Activated T-cell treated with anti-CD3 and anti-CD28 coated beads for 4 hours (primary cell): ENCODE measurements around the gene KANSL1.
"Not testable (repeated sequence)": the region's sequence is repeated elsewhere in the genome, so short reads cannot be mapped to it uniquely, and the experiment has no call there.

Experiments used
- DNase-seq: peaks from one replicate; pipeline ENCODE4 v3.0.0-alpha.2; 2020

Gene KANSL1

DNA sequence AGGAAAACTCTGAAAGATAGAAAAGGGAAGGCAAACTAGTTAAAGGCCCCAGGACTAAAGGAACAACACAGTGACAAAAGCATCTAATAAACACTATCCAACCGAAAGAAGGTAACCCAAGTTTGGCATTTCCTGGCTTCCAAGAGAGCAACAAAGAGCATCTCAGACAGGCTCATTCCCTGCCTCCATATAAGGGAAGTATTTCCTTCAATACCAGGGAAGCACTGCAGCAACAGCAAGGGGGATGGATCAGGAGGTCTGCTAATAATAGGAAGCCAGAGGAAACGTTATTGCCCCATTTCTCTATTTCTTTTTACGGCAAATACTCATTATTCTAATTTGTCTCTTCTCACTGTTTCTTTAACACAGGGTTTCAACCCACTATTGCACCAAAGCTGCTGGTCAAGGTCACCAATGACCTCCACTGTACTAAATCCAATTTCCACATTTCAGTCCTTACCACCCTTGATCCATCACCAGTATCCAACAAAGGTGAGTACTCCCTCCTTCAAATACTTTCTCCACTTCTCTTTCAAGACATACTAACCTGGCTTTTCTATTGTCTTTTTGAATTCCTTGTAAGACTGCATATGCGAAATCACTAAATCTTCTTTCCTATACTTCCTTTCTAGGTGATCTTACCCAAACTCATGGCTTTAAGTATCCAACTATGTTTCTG is 86.1 kb downstream of the KANSL1 start:
- no peak for DNase-seq

DNA sequence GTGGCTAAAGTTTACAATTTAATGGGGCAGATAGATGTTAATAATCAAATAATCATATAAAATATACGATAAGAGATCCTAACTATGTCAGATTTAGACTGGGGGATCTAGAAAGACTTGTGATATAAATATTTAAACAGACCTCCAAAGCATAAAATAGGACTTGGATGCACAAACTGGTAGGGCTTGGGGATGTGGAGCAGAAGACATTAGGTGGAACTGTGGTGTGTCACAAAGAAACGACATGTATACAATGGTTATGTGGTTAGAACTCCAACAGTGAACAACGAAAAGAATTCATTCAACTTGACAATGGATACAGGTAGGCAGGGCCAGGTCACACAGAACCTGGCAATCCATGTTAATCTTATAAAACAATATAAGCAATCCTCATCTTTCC is 90.4 kb downstream of the KANSL1 start:
- not testable (repeated sequence) for DNase-seq

DNA sequence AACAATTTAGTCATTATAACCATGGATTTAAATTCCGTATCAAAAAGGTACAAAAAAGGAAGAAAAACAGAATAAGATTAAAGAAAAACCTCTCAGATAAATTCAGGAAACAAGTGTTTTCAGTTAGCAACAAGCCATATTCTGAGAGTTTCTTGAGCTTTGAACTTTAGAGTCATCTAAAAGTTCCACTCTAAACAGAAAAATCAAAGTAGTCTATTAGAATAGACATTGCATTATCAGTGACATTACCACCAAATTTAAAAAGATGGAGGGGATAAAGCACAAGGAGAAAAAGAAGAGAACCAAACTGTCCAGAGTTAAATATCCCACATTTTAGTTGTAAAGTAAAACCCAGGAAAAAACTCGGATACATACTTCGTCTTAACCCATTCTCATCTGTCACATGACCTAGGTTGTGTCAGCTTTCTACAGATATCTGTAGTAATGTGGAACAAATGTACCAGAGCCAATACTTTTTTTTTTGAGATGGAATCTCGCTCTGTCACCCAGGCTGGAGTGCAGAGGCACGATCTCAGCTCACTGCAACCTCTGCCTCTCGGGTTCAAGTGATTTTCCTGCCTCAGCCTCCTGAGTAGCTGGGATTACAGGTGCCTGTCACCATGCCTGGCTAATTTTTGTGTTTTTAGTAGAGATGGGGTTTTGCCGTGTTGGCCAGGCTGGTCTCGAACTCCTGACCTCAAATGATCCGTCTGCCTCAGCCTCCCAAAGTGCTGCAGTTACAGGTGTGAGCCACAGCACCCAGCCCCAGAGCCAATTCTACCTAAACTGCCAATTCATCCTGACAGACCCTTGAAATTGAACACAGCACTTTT is 91.2 kb downstream of the KANSL1 start:
- DNase-seq, result not testable (repeated sequence)

DNA sequence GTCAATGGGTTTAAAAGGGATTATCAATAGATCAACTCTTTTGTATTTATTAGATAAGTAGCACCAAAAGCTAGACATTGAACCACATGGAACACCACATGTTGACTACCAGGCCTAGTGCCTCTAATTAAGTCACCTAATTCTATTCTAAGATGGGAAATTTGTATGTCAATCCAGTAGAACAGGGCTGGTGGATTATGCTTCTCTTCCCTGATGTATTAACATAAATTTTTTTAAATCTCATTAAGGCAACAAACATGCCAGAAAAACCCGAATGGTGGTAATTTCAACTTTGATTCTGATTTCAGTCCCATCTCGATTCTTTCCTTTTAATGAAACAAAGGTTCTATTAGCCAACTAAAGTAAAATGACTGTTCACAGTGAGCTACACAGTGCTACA is 92.6 kb downstream of the KANSL1 start:
- no peak for DNase-seq

DNA sequence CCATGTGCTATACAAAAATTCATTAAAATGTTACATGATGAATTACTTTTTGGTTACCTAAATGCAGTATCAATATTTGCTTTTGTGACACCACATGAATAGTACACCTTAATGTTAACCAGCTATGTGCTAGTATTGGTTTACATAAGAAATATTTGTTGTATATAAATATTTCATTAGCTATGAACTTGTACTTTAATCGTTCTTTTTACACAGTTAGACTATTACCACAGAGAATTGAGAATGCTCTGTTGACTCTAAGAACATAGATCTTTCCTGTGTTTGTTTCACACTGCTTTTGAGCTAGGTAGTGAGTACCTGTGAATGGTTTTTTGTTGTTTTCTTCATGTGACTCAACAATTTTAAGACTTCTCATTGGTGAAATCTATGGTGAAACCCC is 93.4 kb downstream of the KANSL1 start:
- DNase-seq, result no peak

DNA sequence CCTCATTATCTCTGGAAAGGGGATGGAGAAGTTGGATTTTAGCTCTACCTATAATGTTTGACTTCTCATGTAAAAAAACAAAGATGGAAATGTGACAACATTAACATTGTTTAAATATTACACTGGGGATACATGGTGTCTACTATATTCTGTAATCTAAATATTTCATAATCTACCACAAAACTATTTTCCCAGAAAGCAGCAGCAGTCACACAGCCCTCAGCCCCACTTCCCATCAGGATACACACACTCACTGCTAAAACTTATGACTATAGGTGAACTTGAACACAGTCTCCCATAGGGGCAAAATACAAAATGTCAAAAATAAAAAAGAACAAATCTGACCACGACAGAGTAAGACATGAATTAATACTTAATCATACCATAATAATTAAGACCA is 95.7 kb downstream of the KANSL1 start:
- DNase-seq, result no peak

DNA sequence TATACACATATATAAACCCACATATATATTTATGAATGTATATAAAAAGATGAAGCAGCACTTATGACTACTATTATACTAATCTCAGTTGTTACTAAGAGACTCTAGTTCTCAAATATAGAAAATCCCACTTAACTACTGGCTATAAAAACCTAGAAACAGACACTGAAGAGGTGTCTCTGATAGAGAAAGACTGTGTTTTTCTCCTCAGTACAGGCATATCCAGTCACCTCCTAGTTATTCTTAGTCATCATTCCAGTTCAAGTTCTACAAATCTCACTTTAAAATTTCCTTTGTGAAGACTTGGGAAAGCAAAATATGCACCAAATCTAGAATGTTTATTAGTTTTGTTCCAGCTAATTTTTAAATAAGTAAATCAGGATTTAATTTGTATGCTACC is 100.2 kb downstream of the KANSL1 start:
- no peak for DNase-seq

DNA sequence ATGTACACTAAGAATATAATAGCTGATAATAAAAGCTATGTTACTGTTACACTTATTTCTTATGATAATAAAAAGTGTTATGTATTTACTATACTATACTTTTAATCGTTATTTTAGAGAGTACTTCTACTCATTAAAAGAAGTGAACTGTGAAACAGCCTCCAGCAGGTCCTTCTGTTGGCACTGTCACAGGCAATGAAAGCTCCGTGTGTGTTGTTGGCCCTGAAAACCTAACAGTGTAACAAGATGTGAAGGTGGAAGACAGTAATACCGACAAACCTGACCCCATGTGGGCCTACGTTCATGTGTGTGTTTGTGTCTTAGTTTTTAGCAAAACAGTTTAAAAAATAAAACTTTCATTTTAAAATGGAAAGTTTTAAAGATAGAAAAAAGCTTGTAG is 102.4 kb downstream of the KANSL1 start:
- no peak for DNase-seq

DNA sequence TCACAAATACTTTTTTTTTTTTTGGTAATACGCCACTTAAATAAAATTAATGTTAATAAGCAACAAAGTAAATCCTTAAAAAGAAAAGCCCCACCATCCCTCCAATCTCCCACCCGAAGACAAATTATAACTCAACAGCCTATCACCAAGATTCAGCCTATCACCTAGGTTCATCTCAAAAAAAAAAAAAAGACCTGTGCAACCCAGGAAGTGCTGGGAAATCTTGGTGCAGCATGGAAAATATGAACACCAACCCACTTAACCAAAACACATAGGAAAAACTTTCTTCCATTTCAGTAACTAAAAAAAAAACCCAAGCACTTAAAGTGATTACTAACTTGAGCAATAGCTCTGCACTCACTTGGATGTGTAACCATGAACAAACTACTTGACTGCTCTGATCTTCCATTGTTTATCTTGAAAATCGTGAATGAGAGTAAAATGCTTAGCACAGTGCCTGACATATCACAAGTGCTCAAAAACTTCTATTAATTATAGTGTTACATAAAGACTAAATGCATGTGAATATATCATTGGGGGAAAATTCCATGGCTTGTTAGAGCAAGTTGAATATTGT is 103.8 kb downstream of the KANSL1 start:
- DNase-seq, result no peak

DNA sequence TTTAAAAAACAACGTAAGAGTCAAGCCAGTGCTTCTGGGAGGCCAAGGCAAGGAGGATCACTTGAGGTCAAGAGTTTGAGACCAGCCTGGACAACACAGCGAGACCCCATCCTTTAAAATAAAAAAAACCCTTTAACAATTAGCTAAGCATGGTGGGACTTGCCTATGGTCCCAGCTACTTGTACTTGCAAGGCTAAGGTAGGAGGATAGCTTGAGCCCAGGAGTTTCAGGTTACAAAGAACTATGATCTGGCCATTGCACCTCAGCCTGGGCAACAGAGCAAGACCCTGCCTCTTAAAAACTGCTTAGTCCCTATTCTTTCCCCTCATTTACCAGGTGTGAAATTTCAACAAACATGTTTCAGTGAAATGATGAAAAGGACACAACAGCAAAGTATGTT is 104.6 kb downstream of the KANSL1 start:
- no peak for DNase-seq

DNA sequence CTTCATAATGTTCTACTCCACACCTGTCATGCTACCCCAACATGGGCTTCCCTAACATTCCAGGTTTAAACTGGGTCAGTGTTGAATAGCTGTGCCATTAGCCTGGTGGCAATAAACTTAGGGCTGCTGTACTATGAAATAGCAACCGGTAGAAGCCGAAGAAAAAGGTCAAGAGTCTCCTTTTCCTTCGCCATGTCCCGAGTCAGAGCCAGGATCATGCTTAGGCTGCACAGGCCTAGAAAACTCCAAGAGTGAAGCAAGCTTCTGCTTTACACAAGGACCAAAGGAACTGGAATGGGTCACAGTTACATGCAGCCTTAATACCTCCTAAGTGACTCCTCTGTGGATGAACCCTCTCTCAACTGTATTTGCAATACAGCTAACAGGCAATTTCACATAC is 105.4 kb downstream of the KANSL1 start:
- DNase-seq, result not testable (repeated sequence)

DNA sequence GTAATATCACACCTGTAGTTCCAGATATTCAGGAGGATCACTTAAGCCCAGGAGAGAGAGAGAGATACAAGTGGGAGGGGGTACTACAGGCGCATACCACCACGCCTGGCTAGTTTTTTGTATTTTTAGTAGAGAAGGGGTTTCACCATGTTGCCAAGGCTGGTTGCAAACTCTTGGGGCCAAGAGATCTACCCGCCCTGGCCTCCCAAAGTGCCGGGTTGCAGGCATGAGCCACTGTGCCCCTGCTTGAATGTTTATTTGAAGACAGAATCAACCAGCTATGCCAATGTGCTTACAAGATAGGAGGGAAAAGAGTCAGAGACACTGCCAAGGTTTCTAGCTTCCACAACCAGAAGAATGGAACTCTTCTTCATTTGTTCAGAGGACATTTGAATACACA is 106.4 kb downstream of the KANSL1 start:
- no peak for DNase-seq

DNA sequence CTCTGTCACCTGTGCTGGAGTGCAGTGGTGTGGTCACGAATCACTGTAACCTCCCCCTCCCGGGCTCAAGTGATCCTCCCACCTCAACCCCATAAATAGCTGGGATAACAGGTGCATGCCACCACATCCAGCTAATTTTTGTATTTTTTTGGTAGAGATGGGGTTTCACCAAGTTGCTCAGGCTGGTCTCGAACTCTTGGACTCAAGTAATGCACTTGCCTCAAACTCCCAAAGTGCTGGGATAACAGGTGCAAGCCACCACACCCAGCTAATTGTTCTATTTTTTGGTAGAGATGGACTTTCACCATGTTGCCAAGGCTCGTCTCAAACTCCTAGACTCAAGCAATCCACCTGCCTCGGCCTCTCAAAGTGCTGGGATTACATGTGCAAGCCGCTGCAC is 107.7 kb downstream of the KANSL1 start:
- no peak for DNase-seq

DNA sequence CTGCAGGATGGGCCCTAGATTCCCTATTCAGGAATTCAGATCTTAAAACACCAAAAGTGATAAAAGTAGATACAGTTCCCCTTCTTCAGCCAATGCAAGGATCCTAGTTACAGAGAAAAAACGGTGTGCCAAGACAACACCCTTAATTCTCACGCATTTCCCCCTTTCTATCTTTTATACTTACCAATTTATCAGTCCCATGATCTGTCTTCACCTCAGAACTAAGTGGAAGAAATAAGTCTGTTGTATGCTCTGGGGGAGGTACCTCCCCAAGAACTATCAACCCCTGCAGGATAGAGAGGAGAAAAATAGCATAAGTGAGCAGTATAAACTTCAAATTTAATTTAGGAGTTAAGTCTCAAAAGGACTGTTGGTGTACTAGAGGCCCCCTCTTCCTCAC is 111.0 kb downstream of the KANSL1 start:
- no peak for DNase-seq

DNA sequence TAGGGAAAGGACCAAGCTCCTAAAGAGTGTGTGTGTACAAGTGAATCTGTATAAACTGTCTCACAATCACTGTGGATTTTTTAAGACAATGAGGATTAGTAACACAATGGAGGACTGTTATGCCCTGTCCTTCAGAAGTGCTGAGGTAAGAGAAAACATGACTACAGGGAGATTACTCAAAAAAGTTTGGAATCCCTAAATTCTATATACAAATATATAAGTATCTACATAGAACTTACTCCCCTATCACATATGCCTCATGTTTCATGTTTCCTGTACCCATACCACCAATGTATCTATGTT is 112.3 kb downstream of the KANSL1 start:
- DNase-seq, result no peak

DNA sequence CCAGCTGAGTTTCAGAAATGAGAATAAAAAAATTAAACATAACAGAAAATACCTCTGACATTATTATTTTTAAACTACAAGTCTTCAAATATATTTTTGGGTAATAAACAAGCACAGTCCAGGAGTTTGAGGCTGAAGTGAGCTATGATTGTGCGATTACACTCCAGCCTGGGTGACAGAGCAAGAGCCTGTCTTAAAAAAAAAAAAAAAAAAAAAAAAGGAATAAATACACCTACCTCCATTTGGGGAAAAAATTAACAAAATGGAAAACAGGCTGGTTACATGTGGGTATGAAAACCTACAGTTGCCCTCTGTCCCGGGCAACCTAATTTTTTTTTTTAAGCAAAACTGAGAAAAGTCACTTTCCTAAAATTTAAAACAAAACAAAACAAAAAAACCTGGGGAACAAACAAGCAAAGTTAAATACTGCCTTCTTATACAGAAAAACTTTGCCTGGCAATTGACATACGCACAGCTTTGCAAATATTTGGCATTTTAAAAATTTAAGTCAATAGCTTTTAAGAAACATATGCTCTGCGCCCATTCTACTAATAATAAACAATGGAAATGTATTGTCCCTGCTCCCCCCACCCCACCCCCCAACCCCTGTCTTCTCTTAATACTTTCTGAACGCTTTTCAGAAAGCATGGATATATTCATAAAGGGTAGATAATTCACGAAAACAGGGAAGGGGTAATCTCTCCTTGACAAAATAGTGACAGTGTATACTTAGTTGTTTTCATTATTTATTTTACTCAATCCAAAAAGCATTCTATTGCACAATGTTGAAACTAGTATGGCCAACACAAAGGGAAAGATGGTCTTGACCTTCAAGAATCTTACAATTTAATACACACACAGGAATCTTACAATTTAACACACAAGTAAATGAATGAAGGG is 112.9 kb downstream of the KANSL1 start:
- no peak for DNase-seq

DNA sequence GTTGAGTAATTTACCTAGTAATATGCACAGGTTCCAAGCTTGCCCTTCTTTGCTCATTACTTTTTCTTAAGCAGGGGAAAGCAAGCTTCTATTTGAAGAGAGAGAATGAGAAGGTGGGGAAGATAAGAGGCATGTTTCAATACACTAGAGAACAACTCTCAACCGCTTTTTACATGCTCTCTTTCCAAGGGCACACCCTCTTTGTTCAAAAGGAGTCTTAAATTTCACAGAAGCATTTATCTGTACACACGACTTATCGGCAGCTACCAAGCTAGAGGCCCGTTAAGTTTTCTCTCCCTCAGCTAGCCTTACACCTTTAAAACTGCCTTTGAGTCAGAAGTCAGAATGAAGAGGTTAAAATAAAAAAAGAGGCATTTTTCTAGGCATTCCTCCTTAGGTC is 114.6 kb downstream of the KANSL1 start:
- no peak for DNase-seq

DNA sequence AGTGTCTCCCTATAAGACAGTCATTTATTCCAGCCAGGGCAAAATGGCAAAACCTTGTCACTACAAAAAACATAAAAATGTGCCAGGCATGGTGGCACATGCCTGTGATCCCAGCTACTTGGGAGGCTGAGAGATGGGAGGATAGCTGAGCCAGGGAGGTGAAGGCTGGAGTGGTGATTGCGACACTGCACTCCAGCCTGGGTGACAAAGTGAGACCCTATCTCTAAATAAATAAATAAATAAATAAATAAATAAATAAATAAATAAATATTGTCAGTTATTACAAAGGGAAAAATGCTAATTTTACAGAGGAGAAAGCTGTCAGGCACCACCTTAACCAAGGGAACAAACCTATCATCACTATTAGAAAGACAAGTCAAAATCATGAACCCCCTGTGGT is 118.7 kb downstream of the KANSL1 start:
- no peak for DNase-seq

DNA sequence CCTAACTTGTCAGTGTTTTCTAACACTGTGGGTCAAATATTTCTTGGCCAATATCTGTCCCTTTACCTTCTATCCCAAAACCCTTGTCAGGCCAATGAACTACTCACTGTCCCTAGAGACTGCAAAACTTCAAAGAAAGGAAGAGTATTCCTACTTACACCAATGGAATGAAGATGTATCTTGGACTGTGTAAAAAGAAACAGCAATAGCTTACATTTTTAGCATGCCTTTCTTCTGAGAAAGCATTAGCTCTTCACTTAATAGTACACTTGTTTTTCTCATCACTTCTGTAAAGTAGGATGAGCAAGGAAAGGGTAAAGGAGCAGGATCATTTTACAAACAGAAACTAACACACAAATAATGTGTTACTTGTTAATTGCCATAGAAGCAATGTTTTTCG is 120.2 kb downstream of the KANSL1 start:
- no peak for DNase-seq

DNA sequence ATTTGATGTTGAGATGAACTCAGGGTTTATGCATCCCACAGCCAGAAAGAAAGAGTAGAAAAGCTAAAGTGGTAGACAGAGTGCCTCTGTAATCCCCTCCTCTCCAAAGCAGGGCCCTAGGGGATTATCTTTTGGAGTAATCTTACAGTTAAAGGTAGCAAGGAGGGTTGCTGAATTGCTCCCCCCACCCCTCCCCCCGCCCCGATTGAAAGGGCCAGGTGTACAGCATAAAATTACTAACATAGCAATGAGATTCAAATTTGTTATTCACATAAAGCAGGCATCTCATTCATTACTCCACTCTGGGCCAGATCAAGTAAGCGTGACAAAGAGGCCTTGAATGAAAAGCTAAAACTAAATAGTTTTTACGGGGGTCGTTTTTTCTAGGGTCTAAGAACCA is 121.4 kb downstream of the KANSL1 start:
- DNase-seq, result no peak

DNA sequence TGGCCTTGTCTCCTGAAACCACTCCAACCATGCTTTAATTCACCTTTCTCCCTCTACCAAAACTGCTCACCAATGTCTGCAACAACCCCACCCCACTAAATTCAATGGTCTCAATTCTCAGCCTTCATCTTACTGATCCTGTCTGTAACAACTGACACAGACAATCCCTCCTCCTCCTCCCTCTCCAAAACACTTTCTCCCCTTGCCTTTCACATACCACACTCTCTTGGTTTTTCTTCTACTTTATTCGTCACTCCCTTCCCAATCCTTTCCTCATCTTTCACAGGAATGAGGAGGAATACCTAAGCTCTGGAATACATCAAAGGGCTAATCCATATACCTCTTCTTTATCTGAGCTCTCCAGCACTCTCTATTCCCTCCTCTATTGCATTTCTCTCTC is 128.8 kb downstream of the KANSL1 start:
- DNase-seq, result no peak

DNA sequence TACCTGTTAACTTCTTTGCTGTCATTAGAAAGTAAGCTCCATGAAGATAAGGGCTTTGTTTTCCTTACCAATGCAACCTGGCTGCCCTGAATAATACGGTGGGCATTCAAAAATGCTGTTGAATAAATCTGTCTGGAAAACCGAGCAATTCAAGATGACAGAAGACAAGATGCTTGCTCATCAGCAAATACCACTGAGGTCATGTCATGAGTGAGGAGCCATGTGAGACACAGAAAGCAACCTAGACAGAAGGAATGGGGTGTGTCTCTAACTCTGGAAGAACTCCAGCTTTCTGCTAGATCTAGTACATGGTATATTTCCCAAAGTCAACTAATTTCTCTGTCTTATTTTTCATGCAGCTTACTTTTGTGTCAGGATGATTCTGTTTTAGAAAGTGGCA is 130.0 kb downstream of the KANSL1 start:
- no peak for DNase-seq

DNA sequence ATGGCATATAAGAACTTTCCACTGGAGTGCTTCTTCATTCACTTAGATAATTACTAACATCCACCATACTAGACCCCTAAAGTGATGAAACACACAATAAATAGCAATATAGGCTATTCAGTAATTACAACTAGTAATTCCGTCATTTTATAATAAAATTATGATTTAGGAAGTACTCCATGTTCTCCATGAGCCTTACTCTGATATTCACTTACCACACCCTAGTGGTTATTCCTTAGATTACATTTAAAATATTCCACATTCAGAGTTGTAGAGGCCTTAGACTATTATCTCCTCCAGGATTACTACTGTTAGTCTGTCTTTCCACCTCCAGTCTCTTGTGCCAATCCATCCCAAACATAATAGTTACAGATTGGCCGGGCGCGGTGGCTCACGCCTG is 131.8 kb downstream of the KANSL1 start:
- DNase-seq, result no peak

DNA sequence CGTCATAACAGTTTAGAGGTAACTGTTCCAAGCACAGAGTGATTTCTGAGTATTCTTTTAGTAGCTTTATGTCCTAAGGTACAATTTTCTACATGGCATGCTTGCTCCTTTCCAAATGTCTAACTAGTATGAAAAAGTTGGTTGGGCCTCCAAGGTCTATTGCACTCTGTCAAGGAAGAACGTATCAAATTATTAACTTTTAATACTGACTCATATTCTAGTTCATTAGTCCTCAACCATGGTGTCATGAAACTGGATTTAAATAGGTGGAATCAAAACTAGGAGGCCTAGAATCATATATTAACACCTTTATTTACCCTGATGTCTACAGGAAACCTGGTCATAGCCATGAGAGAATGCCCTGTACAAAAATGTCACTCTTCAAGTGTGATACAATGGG is 132.8 kb downstream of the KANSL1 start:
- DNase-seq, result no peak
